Right lobe of liver (tissue), 6 donors: Measurements from ENCODE around the gene PLPP2. TPM values are rescaled to one million over a fixed set of nuclear protein-coding genes. Genes with fewer than 3 reads are reported as not detected.

Experiments
- ATAC-seq, 4 donors: fragments of 200-7000 bp; cut with Tn5 transposase; one replicate each; pipeline ENCODE4 v1.9.1; 2020; ENCODE audit warnings: mild to moderate bottlenecking in 4 of 4, moderate library complexity in 4 of 4
- DNase-seq, 3 donors: peaks; one replicate each; pipeline ENCODE4 v3.0.0-alpha.2; 2020
- H3K27ac ChIP-seq, 3 donors: fragments of 200-600 bp; one replicate each; pipeline ENCODE4 v1.8.0; 2022
- H3K27me3 ChIP-seq, 2 donors: fragments of 200-600 bp; one replicate each; pipeline ENCODE4 v1.8.0; 2022
- H3K36me3 ChIP-seq, 4 donors: fragments of 200-600 bp; sonication (generic) in 1 of 4; one replicate each; pipeline versions ENCODE4 v1.5.1 to v1.8.0; 2017 to 2022; ENCODE audit warnings: control low read depth in 1 of 4
- H3K4me1 ChIP-seq, 4 donors: fragments of 200-600 bp; sonication (generic) in 1 of 4; one replicate each; pipeline versions ENCODE4 v1.5.1 to v1.8.0; 2017 to 2022; ENCODE audit warnings: control low read depth in 1 of 4
- H3K4me3 ChIP-seq, 3 donors: fragments of 200-600 bp; one replicate each; pipeline ENCODE4 v1.8.0; 2022
- H3K9me3 ChIP-seq, 4 donors: fragments of 200-600 bp; sonication (generic) in 1 of 4; one replicate each; pipeline versions ENCODE4 v1.5.1 to v1.8.0; 2017 to 2022; ENCODE audit warnings: control low read depth in 1 of 4
- POLR2A ChIP-seq: fragments of 450-650 bp; IDR thresholded peaks from one replicate; pipeline ENCODE4 v1.6.1; 2017; ENCODE audit warnings: antibody characterized with exemption, mild to moderate bottlenecking
- WGBS: methylation state at CpG from one replicate; pipeline ENCODE4 v1.1.6; 2018; ENCODE audit warnings: low coverage, low lambda C conversion rate; ENCODE audit not compliant: insufficient coverage; ENCODE audit errors: missing lambda C conversion rate; 5-methylcytosine and 5-hydroxymethylcytosine counted together
- intact Hi-C, 2 donors: fragments of 100-400 bp; cut with DNase I; formaldehyde crosslinking; loops; one replicate each; pipeline versions ENCODE4 v1.11.2 to v1.14.1; 2022
- long read RNA-seq: library from polyadenylated mRNA; unstranded; transcript quantifications from one replicate; pipeline ENCODE4 v2.0.0, GENCODE V29; 2019
- total RNA-seq, 6 experiments: library from RNA; depleted of rRNA in 2 of 6; stranded (reverse); fragments of >200 nt in 2 of 6; fragmentation: NEBNext Ultra II Directional in 3 of 6; extraction: Animal tissue kit (Norgen Biotek cat#: 25700) in 3 of 6; gene quantifications; one replicate each; pipeline versions ENCODE4 v1.1.0 to v1.2.4, GENCODE V29; 2016 to 2023
- TF ChIP-seq, protein P1 (sequence below), 4 donors: fragments of 200-600 bp in 3 of 4; fragments of 450-650 bp in 1 of 4; IDR thresholded peaks; one replicate each; pipeline versions ENCODE4 v1.5.1 to v1.8.0; 2016 to 2022; ENCODE audit warnings: antibody characterized with exemption in 4 of 4, mild to moderate bottlenecking in 2 of 4
- donor health status: DM: no; HTN: yes; CAD: no.
- donor health status: DM: no; HTN: no; CAD: no.
- donor health status: DM: no; HTN: no; CAD: no.
- donor health status: DM: no; HTN: yes; CAD: no.
- donor health status: DM: no; HTN: yes; CAD: no.

The PLPP2 gene
- total RNA-seq, result 1 to 10 TPM in 5 of 6 experiments, under 1 TPM in 1; 0.83 to 2.7 (median 1.8) TPM
- long read RNA-seq, partial matches to known transcripts, result 0 of 1 reads
- long read RNA-seq, other reads (novel, unspliced or antisense), result 0 of 1 reads

DNA sequence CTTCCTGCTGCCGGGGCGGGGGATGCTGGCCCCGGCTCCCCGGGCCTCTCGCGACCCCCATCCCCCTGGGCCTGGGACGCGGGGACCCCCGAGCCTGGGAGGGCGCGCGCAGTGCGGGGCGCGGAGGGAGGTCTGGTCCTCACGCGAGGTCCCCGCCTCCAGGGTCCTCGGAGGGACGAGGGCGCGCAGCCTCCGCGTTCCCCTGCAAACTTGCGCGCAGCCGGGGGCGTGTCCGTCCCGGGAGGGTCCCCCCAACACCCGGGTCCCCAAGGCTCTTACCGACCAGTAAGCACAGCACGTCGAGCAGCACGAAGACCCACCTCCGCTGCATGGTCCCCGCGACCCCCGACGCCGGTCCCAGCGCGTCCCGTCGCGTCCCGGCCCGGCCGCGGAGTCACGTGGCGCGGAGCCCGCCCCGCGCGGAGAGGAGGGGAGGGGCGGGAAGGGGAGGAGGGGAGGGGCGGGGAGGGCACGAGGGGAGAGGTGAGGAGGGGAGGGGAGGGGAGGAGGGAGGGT is at the start of gene PLPP2:
PLPP2 (minus strand) TSS at position 398 of the 516 bp plus-strand sequence; CDS start at position 331, 67 bp downstream.
- ATAC-seq (no peak), DNase-seq (peak in 2 of 3 donors; percentile 17 to 44)
- Histone ChIP-seq H3K4me3 (peak within 1 kb of the TSS in 1 of 3 donors; percentile 24), H3K4me1 (no peaks in the 10 kb centered on the region), H3K27me3 (peaks cover 7 to 16% of the 10 kb centered on the region in 2 donors), H3K36me3 (no peaks in the 10 kb centered on the region), H3K27ac (no peak within 1 kb of the TSS), H3K9me3 (no peaks in the 10 kb centered on the region)
- intact Hi-C loops, result no loop called here
- WGBS, result 9% methylated on average over 27 of the region's 60 CpGs
- TF ChIP-seq, protein P1, sequence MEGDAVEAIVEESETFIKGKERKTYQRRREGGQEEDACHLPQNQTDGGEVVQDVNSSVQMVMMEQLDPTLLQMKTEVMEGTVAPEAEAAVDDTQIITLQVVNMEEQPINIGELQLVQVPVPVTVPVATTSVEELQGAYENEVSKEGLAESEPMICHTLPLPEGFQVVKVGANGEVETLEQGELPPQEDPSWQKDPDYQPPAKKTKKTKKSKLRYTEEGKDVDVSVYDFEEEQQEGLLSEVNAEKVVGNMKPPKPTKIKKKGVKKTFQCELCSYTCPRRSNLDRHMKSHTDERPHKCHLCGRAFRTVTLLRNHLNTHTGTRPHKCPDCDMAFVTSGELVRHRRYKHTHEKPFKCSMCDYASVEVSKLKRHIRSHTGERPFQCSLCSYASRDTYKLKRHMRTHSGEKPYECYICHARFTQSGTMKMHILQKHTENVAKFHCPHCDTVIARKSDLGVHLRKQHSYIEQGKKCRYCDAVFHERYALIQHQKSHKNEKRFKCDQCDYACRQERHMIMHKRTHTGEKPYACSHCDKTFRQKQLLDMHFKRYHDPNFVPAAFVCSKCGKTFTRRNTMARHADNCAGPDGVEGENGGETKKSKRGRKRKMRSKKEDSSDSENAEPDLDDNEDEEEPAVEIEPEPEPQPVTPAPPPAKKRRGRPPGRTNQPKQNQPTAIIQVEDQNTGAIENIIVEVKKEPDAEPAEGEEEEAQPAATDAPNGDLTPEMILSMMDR (IDR thresholded peaks at IDR 0.05), result no peak
- no peak for TF ChIP-seq POLR2A

DNA sequence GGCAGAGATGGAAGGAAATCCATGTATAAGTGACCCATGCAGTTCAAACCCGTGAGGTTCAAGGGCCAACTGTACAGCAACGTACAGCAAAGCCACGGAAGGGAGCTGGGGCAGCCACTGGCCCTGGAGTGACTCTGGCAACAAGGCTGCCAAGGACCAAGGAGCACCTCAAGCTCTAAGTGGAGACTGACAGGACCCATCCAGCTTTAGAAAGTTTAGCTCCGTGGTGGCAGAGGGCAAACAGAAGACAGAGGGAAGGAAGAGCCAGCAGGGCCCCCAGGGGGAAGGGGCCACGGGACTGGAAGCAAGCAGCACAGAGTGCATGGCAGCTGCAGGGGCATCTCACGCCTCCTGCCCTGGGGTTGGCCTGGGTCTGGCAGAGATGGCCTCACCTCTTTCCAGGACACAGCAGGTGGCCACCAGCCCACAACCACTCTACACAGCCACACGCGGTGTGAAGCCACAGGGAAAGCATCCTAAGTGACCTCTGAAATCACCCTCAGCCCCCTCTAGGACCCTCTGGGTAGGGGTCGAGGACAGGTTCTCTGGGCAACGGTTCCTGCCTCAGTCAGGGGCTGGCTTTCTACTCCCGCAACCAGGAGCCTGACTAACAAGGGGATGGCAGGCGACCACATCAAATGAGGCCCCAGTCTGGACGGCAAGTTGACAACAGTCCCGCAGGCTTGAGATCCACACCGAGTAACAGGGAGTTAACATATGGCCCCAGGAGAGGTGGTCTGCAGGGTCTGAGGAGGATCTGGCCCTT is 49.6 kb upstream of the PLPP2 start:
- WGBS, result 74% methylated on average over 6 of the region's 15 CpGs
- no peaks in the 10 kb centered on the region for H3K9me3 ChIP-seq
- peaks cover 0 to 16% (median 0%) of the 10 kb centered on the region in 4 donors for H3K4me1 ChIP-seq
- H3K36me3 ChIP-seq, result no peaks in the 10 kb centered on the region
- DNase-seq (no peak), ATAC-seq (no peak)
- TF ChIP-seq, protein P1 (IDR thresholded peaks at IDR 0.05), result no peak
- TF ChIP-seq POLR2A, result no peak
- no peaks in the 10 kb centered on the region for H3K27me3 ChIP-seq
- no peak overlapping the region for H3K4me3 ChIP-seq
- intact Hi-C loops, result no loop called here
- no peak overlapping the region for H3K27ac ChIP-seq

DNA sequence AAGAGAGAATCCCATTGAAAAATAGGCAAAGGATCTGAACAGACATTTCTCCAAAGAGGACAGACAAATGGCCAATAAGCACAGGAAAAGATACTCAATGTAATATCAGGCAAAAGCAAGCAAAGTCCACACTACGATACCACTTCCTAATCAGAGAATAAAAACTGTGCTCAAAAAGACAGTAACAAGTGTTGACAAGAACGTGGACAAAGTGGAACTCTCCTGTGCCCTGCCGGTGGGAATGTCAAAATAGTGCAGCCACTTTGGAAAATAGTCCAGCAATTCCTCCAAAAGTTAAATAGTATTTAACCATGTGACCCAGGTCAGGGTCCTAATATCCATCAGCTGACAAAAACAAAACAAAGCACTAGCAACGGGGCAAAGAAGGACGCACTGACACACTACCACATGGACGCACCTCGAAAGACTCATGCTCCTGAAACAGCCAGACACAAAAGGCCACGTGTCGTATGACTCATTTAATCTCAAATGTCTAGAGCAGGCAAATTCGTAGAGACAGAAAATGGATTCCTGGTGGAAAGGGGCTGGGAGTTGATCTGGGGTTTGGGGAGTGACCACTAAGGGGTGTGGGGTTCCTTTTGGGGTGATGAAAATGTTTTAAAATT is 48.2 kb upstream of the PLPP2 start:
- ATAC-seq (no peak), DNase-seq (peak in 1 of 3 donors; percentile 16)
- Histone ChIP-seq H3K4me1 (peaks cover 0 to 16% (median 0%) of the 10 kb centered on the region in 4 donors), H3K9me3 (no peaks in the 10 kb centered on the region), H3K27me3 (no peaks in the 10 kb centered on the region), H3K36me3 (no peaks in the 10 kb centered on the region), H3K27ac (no peak overlapping the region), H3K4me3 (no peak overlapping the region)
- intact Hi-C loops, result no loop called here
- 76% methylated on average over 10 of the region's 10 CpGs for WGBS
- no peak for TF ChIP-seq POLR2A
- TF ChIP-seq, protein P1 (IDR thresholded peaks at IDR 0.05), result no peak

DNA sequence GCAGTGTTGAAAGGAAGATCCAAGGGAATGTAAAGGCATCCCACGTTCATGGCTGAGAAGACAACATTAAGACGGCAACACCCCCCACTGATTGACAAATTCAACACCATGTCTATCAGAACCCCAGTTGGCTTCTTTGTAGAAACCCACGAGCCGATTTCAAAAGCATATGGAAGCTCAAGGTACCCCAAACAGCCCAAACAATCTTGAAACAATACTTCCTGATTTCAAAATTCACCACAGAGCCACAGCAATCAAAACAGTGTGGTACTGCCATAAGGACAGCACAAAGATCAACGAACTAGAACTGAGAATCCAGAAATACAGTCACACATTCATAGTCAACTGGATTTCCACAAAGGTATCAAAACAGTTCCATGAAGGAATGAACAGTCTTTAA is 47.2 kb upstream of the PLPP2 start:
- ATAC-seq (no peak), DNase-seq (no peak)
- 78% methylated on average over 5 of the region's 5 CpGs for WGBS
- no peaks in the 10 kb centered on the region for H3K27me3 ChIP-seq
- H3K4me3 ChIP-seq, result no peak overlapping the region
- H3K9me3 ChIP-seq, result no peaks in the 10 kb centered on the region
- H3K27ac ChIP-seq, result no peak overlapping the region
- no peaks in the 10 kb centered on the region for H3K36me3 ChIP-seq
- TF ChIP-seq POLR2A, result no peak
- TF ChIP-seq, protein P1 (IDR thresholded peaks at IDR 0.05), result no peak
- intact Hi-C loops, result no loop called here
- H3K4me1 ChIP-seq, result peaks cover 0 to 12% (median 0%) of the 10 kb centered on the region in 4 donors
